Thymus (tissue), 11 donors: Measurements from ENCODE around the gene TYRO3. TPM values are rescaled to one million over a fixed set of nuclear protein-coding genes. Genes with fewer than 3 reads are reported as not detected.

Source experiments
- DNase-seq, 9 donors: peaks; one replicate each; pipeline ENCODE4 v3.0.0-alpha.2; 2013; ENCODE audit warnings: low spot score in 9 of 9, low read depth in 6 of 9, missing footprints in 1 of 9
- H3K27ac ChIP-seq, 2 donors: one replicate each; pipeline ENCODE4 v1.5.1; 2013; ENCODE audit warnings: control low read depth in 1 of 2, low read depth in 1 of 2, low read length in 1 of 2, mild to moderate bottlenecking in 1 of 2, moderate library complexity in 1 of 2
- H3K27me3 ChIP-seq, 2 donors: one replicate each; pipeline ENCODE4 v1.5.1; 2013; ENCODE audit warnings: low read length in 1 of 2; ENCODE audit not compliant: control insufficient read depth in 2 of 2, insufficient read depth in 1 of 2
- H3K36me3 ChIP-seq, 2 donors: one replicate each; pipeline ENCODE4 v1.5.1; 2013; ENCODE audit warnings: low read length in 1 of 2, mild to moderate bottlenecking in 1 of 2, moderate library complexity in 1 of 2; ENCODE audit not compliant: control insufficient read depth in 2 of 2, insufficient read depth in 2 of 2
- H3K4me1 ChIP-seq, 2 donors: one replicate each; pipeline ENCODE4 v1.5.1; 2013; ENCODE audit warnings: low read length in 2 of 2; ENCODE audit not compliant: control insufficient read depth in 2 of 2, insufficient read depth in 2 of 2
- H3K4me3 ChIP-seq, 2 donors: one replicate each; pipeline ENCODE4 v1.5.1; 2013; ENCODE audit warnings: low read length in 2 of 2, control low read depth in 1 of 2, mild to moderate bottlenecking in 1 of 2
- H3K9me3 ChIP-seq, 2 donors: one replicate each; pipeline ENCODE4 v1.5.1; 2013; ENCODE audit warnings: low read length in 1 of 2, mild to moderate bottlenecking in 1 of 2; ENCODE audit not compliant: control insufficient read depth in 2 of 2, insufficient read depth in 1 of 2
- WGBS: extraction: QIAGEN DNeasy Blood & Tissue Kit; methylation state at CpG from one replicate; pipeline ENCODE4 v1.1.7; 2013; 5-methylcytosine and 5-hydroxymethylcytosine counted together
- polyA plus RNA-seq: library from polyadenylated mRNA; stranded (reverse); fragments of 200-250 nt; gene quantifications from one replicate; pipeline ENCODE4 v1.2.3, GENCODE V29; 2013
- total RNA-seq: library from RNA; stranded (reverse); fragments of 120-200 nt; gene quantifications from one replicate; pipeline ENCODE4 v1.2.4, GENCODE V29; 2013
- donor health status: healthy.

The TYRO3 gene
- total and polyA plus RNA-seq, 2 donors = 1.3 to 1.5 TPM

DNA sequence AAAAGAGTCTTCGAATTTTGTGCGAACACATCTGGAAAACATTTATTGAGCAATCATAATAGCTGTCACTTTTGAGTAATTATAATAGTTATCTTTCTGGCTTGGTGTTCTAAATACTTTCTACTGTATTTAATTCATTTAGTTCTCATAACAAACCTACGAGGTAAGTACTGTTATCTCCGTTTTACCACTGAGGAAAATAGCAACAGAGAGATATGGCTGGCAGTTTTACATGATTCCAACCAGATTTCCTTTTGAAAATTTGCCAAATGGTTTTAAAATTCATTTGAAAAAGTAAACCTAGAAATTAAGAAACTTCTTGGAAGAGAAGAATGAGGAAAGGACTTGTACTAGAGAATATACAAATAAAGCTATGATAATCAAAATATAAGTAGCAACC is 63.9 kb downstream of the TYRO3 start:
- Histone ChIP-seq H3K27me3 (peaks cover 0 to 15% of the 10 kb centered on the region in 2 donors), H3K36me3 (no peaks in the 10 kb centered on the region), H3K4me1 (peaks cover 4 to 18% of the 10 kb centered on the region in 2 donors), H3K9me3 (peaks cover 0 to 15% of the 10 kb centered on the region in 2 donors), H3K4me3 (no peak overlapping the region), H3K27ac (no peak overlapping the region)
- WGBS = 96% methylated on average over 4 of the region's 4 CpGs
- DNase-seq = no peak

DNA sequence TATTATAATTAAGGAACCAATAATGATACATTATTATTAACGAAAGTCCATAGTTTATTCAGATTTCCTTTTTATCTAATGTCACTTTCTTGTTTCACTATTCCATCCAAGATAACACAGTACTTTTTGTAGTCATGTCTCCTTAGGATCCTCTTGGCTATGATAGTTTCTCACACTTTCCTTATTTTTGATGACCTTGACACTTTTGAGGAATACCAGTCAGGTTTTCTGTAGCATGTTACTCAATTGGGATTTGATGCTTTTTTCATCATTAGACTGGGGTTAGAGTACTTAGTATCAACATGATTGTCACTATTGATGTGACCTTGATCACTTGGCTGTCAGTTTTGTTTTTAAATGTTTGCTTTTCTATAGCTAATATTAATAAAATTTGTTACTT is 68.2 kb downstream of the TYRO3 start:
- peaks cover 0 to under 1% of the 10 kb centered on the region in 2 donors for H3K9me3 ChIP-seq
- no peaks in the 10 kb centered on the region for H3K36me3 ChIP-seq
- DNase-seq = no peak
- WGBS = 97% methylated on average over 1 of the region's 1 CpG
- no peak overlapping the region for H3K4me3 ChIP-seq
- no peaks in the 10 kb centered on the region for H3K27me3 ChIP-seq
- H3K4me1 ChIP-seq = peaks cover under 1% of the 10 kb centered on the region in 2 donors
- no peak overlapping the region for H3K27ac ChIP-seq

DNA sequence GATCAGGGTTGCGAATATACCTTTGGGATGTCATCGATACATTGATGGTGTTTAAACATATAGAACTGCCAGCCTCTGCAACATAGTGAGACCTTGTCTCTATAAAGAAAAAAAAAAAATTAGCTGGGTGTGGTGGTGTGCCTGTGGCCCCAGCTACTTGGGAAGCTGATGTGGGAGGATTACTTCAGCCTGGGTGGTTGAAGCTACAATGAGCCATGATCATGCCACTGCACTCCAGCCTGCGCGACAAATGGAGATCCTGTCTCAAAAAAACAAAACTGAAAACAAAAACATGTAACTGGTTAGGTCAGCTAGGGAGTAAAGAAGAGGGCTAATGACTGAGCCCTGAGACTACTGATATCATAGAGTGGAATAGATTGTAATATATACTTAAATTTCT is 70.5 kb downstream of the TYRO3 start:
- WGBS = 98% methylated on average over 4 of the region's 4 CpGs
- Histone ChIP-seq H3K27me3 (no peaks in the 10 kb centered on the region), H3K4me1 (no peaks in the 10 kb centered on the region), H3K9me3 (no peaks in the 10 kb centered on the region), H3K36me3 (no peaks in the 10 kb centered on the region), H3K4me3 (no peak overlapping the region), H3K27ac (no peak overlapping the region)
- DNase-seq = no peak

DNA sequence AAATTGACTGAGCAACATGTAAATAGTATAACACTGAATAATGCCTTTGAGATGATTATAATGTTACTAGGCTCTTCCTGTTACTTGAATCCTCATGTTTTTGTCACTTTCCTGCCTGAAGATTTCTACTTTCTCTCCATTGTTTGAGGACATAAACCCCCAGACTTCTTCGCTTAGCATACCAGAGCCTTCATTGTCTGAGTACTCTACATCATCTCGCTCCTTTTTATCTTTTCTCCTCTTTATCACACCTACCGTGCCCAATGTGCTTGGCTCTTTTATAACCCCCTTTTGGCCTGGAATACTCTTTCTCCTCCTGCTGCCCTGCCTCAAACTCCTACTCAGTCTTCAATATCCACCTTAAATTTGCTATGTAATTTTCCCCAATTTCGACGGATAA is 70.9 kb downstream of the TYRO3 start:
- Histone ChIP-seq H3K36me3 (no peaks in the 10 kb centered on the region), H3K4me1 (no peaks in the 10 kb centered on the region), H3K9me3 (no peaks in the 10 kb centered on the region), H3K4me3 (no peak overlapping the region), H3K27me3 (no peaks in the 10 kb centered on the region), H3K27ac (no peak overlapping the region)
- WGBS = 97% methylated on average over 5 of the region's 5 CpGs
- no peak for DNase-seq

DNA sequence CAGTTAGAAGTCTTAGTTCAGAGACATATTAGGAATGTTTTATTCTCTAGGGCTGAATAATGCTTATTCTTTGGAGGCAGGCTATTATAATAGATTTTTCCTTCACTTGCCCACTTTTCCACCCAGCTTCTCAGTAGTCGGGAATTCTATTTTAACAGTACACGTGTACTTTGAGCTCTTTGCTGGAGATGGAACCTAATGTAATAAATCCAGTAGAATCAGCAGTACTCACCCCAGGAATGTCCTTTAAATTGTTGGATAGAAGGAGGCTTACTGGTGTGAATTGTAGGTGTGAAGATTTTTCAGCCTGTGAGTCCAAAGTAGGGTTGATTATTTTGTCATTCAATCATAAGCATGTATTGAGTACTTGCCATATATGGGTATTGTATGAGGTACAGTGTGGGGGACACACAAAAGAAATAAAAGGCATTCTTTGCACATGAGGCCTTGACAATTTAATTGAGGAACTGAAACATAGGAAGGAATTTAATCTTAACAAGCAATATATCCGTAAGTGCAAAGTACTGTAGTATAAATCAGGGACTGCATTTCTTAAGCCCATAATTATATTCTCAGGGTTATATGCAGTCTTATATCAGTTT is 71.7 kb downstream of the TYRO3 start:
- Histone ChIP-seq H3K9me3 (no peaks in the 10 kb centered on the region), H3K27ac (no peak overlapping the region), H3K4me1 (no peaks in the 10 kb centered on the region), H3K4me3 (no peak overlapping the region), H3K36me3 (no peaks in the 10 kb centered on the region), H3K27me3 (no peaks in the 10 kb centered on the region)
- WGBS = 95% methylated on average over 3 of the region's 3 CpGs
- DNase-seq = no peak

DNA sequence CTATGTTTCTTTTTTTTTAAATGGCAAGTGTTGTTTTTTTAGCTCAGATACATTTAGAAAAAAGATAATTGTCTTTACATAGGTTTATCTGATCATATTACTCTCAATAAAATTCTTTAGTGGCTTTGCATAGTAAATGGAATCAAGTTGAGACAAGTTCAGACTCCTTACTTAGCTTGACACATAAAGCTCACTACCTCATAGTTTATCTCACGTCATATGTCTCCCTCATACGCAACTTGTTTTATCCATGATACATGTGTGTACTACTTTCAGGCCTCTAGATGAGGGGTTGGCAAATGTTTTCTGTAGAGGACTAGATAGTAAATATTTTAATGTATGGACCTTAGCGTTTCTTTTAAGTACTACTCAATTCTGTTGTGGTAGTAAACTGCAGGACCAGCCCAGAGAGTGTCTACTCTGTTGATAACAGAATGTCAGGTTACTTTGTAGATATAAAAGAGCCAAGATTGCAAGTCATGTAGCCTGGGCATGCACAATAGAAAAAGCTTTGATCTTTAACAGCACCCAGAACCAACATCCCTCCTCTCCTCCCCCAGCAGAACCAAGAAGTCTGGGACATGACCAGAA is 73.0 kb downstream of the TYRO3 start:
- no peak overlapping the region for H3K4me3 ChIP-seq
- H3K9me3 ChIP-seq = no peaks in the 10 kb centered on the region
- H3K27ac ChIP-seq = no peak overlapping the region
- 96% methylated on average over 3 of the region's 3 CpGs for WGBS
- no peaks in the 10 kb centered on the region for H3K27me3 ChIP-seq
- no peaks in the 10 kb centered on the region for H3K36me3 ChIP-seq
- DNase-seq = no peak
- no peaks in the 10 kb centered on the region for H3K4me1 ChIP-seq

Other genes with a start within 250 kb of the TYRO3 start
- 19.5 TPM for gene OIP5, start 226.6 kb upstream of the TYRO3 start, total RNA-seq
- gene OIP5, start 226.6 kb upstream of the TYRO3 start, polyA plus RNA-seq = 2.4 TPM
- 152 TPM for gene NUSAP1, start 226.3 kb upstream of the TYRO3 start, total RNA-seq
- gene NUSAP1, start 226.3 kb upstream of the TYRO3 start, polyA plus RNA-seq = 14.0 TPM
- gene NDUFAF1, start 156.7 kb upstream of the TYRO3 start, total RNA-seq = 19.7 TPM
- 19.5 TPM for gene NDUFAF1, start 156.7 kb upstream of the TYRO3 start, polyA plus RNA-seq
- gene RTF1, start 142.1 kb upstream of the TYRO3 start, total RNA-seq = 15.3 TPM
- 19.0 TPM for gene RTF1, start 142.1 kb upstream of the TYRO3 start, polyA plus RNA-seq
- 0.24 TPM for gene ITPKA, start 65.3 kb upstream of the TYRO3 start, total RNA-seq
- 0.66 TPM for gene ITPKA, start 65.3 kb upstream of the TYRO3 start, polyA plus RNA-seq
- gene LTK, start 45.4 kb upstream of the TYRO3 start, total RNA-seq = 0.14 TPM
- 0.66 TPM for gene LTK, start 45.4 kb upstream of the TYRO3 start, polyA plus RNA-seq
- gene RPAP1, start 15.0 kb upstream of the TYRO3 start, total RNA-seq = 6.7 TPM
- gene RPAP1, start 15.0 kb upstream of the TYRO3 start, polyA plus RNA-seq = 11.5 TPM
- 42.7 TPM for gene MGA, start 101.2 kb downstream of the TYRO3 start, total RNA-seq
- 5.2 TPM for gene MGA, start 101.2 kb downstream of the TYRO3 start, polyA plus RNA-seq
- 7.2 TPM for gene MAPKBP1, start 215.3 kb downstream of the TYRO3 start, total RNA-seq
- gene MAPKBP1, start 215.3 kb downstream of the TYRO3 start, polyA plus RNA-seq = 8.1 TPM